NCI-H1694 (cell line): ENCODE measurements around the gene UHRF2.
"Not testable (repeated sequence)": the region's sequence is repeated elsewhere in the genome, so short reads cannot be mapped to it uniquely, and the experiment has no call there.

ENCODE experiments used
- DNase-seq: peaks from one replicate; lab custom pipeline; 2025; lab: John Stamatoyannopoulos, UW

Gene UHRF2, protein sequence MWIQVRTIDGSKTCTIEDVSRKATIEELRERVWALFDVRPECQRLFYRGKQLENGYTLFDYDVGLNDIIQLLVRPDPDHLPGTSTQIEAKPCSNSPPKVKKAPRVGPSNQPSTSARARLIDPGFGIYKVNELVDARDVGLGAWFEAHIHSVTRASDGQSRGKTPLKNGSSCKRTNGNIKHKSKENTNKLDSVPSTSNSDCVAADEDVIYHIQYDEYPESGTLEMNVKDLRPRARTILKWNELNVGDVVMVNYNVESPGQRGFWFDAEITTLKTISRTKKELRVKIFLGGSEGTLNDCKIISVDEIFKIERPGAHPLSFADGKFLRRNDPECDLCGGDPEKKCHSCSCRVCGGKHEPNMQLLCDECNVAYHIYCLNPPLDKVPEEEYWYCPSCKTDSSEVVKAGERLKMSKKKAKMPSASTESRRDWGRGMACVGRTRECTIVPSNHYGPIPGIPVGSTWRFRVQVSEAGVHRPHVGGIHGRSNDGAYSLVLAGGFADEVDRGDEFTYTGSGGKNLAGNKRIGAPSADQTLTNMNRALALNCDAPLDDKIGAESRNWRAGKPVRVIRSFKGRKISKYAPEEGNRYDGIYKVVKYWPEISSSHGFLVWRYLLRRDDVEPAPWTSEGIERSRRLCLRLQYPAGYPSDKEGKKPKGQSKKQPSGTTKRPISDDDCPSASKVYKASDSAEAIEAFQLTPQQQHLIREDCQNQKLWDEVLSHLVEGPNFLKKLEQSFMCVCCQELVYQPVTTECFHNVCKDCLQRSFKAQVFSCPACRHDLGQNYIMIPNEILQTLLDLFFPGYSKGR

GRCh38 chr9:6412487-6413364 is at the start of gene UHRF2:
Gene UHRF2, plus strand, starts transcription at chr9:6413199. Its CDS starts 292 bp downstream, at chr9:6413491.
- peak; percentile 94 for DNase-seq

DNA sequence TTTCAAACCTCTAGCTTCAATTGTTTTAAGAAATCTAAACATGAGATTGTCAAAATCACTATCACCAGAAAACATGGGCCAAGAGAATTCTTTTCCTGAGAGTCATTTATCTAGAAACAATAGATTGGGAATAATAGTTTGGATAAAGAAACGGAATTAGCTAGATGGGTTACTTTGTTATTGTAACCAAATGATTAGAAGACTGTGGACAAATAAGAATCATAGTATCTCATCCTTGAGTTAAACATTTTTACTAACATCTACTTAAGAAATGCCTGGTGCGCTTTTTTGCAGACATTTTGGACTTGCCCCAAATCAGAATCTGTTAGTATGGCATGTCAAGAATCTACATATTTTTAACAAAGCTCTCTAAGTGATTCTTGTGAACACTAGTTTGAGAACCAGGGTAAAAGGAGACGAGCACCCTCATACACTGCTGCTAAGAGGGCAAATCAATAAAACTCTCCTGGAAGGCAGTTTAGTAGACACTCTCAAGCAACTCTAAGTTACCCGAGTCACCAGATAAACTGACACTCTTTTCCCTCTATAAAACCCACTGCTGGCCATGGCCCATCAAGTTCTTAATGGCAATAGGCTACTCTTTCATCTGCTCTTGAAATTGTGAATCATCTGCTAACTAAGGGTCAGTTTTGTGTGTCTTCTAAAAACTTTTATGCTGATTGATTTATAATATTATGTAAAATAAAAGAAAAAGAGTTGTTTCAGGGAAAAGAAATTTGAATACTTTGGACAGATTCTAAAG is 45.7 kb upstream of the UHRF2 start:
- DNase-seq = no peak

GRCh38 chr9:6368831-6369230 is 44.2 kb upstream of the UHRF2 start:
- no peak for DNase-seq

DNA sequence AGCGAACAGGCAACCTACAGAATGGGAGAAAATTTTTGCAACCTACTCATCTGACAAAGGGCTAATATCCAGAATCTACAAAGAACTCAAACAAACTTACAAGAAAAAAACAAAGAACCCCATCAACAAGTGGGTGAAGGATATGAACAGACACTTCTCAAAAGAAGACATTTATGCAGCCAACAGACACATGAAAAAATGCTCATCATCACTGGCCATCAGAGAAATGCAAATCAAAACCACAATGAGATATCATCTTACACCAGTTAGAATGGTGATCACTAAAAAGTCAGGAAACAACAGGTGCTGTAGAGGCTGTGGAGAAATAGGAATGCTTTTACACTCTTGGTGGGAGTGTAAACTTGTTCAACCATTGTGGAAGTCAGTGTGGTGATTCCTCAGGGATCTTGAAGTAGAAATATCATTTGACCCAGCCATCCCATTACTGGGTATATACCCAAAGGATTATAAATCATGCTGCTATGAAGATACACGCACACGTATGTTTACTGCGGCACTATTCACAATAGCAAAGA is 31.5 kb upstream of the UHRF2 start:
- DNase-seq = not testable (repeated sequence)

GRCh38 chr9:6382681-6383080 is 30.3 kb upstream of the UHRF2 start:
- no peak for DNase-seq

DNA sequence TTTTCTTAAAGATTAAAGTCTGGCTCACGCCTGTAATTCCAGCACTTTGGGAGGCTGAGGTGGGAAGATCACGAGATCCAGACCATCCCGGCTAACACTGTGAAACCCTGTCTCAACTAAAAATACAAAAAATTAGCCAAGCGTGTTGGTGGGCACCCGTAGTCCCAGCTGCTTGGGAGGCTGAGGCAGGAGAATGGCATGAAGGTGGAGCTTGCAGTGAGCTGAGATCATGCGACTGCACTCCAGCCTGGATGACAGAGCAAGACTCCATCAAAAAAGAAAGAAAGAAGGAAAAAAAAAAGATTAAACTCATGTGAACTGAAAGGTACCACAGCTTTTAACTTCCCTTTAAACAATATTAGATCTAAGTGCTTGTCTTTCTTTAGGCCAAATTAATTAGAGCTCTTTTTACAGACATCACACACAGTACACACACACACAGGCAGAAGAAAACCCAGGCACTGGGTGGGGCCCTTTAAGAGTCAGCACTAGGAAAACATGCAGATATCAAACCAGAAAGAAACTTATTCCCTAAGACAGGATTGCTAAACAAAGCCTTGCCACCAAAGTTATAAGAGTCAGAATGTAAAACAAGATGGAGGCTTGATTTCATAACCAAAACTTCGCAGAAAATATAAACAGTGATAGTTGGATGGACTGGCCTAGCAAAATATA is 29.3 kb upstream of the UHRF2 start:
- DNase-seq = no peak

GRCh38 chr9:6384732-6385131 is 28.3 kb upstream of the UHRF2 start:
- no peak for DNase-seq

GRCh38 chr9:6399071-6399470 is 13.9 kb upstream of the UHRF2 start:
- no peak for DNase-seq

- no peak for DNase-seq
These were observed 7.6 kb upstream of the UHRF2 start for GRCh38 chr9:6405371-6405770.

DNA sequence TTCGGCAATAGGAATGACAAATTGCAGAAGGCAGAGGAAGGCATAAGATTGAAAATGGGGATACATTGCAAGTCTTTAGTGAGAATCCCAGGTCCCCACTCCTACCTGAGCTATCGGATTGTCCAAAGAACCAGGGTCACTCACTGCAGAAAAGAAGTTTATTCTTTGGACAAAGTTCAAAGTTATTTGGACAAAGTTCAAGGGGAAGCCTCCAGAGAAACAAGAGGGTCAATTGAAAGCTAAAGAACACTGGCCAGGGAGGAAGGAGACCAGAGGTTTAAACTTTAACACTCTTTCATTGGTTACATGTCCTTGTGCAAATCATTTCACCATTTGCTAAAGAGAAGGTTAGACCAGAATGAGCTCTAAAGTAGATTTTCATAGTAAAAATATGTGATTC is 5.2 kb upstream of the UHRF2 start:
- DNase-seq = no peak

DNA sequence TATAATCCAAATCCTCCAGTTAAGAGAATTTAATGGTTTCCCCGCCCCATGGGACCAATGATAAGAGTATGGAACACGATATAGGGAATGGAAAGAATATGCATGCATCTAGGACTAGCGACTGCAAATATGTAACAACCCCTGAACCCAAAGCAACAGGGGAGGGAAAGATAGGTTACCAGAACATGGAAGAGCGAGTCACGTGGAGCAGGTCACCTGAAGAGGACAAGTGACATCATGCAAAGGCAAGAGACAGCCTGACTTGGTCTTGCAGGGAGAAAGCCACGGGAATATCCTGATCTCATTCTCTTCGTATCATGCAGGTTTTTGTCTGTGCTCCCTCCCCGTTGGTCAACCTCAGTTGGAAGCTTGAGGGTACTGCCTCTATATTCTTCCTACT is 4.7 kb upstream of the UHRF2 start:
- no peak for DNase-seq

DNA sequence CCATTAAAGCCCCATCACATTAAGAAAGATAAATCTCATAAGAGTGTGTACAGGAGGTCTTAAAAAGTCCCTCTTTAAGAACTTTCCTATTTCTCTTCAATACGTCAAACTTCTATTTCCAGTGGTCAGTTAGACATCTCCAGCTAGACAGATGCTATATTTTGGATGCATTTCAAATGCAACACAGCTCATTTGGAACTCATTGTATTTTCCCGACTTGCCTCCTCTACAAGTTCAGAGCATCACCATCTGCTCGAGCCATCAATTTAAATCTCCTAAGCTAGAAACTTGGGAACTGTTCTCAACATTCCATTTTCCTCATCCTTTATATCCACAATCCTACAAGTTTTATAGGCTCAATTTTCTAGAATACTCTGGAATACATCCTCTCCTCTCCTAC is 3.2 kb upstream of the UHRF2 start:
- DNase-seq = peak; percentile 23

DNA sequence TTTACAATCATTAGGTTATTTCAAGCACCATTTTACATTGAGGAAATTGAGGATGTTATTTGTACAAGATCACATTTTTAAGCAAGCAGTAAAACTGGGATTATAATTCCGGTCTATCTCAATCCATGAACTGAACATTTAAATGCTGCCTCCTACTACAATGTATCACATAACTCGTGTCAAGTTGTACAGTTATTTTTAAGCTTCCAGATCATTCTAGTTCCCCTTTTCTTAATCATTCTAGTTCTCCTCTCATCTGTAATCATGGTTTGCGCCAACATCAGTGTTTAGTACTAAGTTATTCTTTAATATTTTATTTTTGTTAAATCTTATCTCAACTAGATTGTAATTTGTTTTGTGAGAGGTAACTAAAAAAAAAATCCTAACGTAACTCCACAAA is 2.4 kb upstream of the UHRF2 start:
- no peak for DNase-seq

- DNase-seq = no peak
These were observed 607 bp downstream of the UHRF2 start for GRCh38 chr9:6413365-6414246.

DNA sequence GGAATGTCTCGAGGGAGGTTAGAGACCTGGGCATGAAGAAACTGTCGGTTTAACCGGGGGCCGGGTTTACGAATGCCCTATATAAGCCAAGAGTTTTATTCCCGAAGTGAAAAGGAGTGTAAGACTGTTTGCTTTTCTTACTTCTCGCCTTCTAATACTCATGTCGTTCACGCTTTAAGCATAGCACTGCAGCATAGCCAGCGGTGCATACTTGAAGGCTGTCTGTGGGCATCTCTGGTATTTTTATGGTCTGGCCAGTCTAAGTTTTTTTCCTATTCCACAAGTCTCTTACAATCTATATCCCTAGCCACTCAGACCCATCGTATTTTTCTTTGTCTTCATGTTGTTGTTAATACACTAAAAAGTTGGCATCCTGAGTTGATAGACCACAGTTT is 1.2 kb downstream of the UHRF2 start:
- DNase-seq = no peak

- DNase-seq = no peak
These were observed 2.3 kb downstream of the UHRF2 start for GRCh38 chr9:6415266-6415665.

- no peak for DNase-seq
These were observed 4.2 kb downstream of the UHRF2 start for GRCh38 chr9:6417186-6417585.

GRCh38 chr9:6418764-6419163 is 5.8 kb downstream of the UHRF2 start:
- no peak for DNase-seq

- no peak for DNase-seq
These were observed 11.9 kb downstream of the UHRF2 start for GRCh38 chr9:6424940-6425339.

DNA sequence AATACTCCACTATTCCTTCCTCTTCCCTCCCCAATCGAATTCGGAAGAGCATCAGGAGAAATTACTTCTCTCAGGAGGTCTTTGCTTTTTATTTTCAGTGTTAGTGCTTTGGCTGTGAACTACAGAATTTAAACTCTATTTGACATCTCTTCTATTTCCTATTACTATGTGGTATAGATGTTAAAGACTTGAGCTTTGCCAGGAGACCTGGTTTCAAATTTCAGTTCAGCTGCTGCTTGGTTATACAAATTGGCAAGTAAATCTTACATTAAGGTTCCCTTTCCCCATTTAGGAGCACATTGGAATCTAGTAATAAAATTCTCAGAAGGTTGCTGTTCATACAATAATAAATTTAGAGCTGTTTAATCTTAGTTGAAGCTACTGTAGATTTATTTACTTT is 13.1 kb downstream of the UHRF2 start:
- no peak for DNase-seq
